GM12874 (cell line): Measurements from ENCODE around the gene TRIM38.

Experiments used
- CTCF ChIP-seq: IDR thresholded peaks from 2 replicates; pipeline ENCODE4 v1.5.1; 2011; ENCODE audit warnings: low read depth, mild to moderate bottlenecking, control low read depth, low read length, moderate library complexity; ENCODE audit not compliant: insufficient read depth

The TRIM38 gene

GRCh38 chr6:26033085-26033940, 70.7 kb downstream of the TRIM38 start:
- no peak for TF ChIP-seq CTCF

- no peak for TF ChIP-seq CTCF
These were observed 71.3 kb downstream of the TRIM38 start for GRCh38 chr6:26033941-26034354.

- no peak for TF ChIP-seq CTCF
These were observed 72.3 kb downstream of the TRIM38 start for GRCh38 chr6:26034905-26035304.
